GM21515 (cell line): ENCODE measurements around the gene SEC22A.

Source experiments
- ATAC-seq: cut with Tn5 transposase; IDR thresholded peaks from one replicate; pipeline ENCODE4 v1.9.1; 2021; ENCODE audit not compliant: unreplicated experiment

The SEC22A gene

DNA sequence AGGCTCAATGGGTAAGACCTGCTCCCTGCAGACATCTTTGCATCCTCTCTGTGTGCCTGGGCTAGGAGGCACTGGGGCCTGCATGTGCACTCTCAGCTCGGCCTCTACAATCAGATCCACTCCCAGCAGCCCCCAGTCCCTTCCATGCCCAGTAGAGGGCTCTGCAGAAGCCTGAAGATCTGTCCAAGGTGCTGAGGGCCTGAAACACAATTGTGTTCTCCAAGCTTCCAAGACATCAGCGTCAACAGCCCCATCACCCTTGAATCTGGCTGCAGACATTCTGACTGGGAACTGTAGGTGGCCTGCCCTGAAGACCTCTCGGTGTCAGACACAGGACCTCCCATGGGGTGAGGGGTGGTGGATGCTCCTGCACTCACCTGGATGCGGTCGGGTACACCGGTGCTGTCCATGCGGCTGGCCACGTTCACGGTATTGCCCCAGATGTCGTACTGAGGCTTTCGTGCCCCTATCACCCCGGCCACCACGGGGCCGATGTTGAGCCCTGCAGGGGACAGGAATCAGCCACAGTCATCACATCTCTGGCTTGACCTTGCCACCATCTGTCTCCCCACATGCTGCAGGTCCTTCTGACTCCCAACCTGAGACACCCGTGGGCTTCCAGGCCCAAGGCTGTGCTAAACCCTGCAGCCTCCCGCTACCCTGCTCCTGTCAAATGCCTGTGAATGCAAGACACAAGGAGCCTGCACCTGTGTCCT, 84.7 kb downstream of the SEC22A start:
- ATAC-seq, result no peak

DNA sequence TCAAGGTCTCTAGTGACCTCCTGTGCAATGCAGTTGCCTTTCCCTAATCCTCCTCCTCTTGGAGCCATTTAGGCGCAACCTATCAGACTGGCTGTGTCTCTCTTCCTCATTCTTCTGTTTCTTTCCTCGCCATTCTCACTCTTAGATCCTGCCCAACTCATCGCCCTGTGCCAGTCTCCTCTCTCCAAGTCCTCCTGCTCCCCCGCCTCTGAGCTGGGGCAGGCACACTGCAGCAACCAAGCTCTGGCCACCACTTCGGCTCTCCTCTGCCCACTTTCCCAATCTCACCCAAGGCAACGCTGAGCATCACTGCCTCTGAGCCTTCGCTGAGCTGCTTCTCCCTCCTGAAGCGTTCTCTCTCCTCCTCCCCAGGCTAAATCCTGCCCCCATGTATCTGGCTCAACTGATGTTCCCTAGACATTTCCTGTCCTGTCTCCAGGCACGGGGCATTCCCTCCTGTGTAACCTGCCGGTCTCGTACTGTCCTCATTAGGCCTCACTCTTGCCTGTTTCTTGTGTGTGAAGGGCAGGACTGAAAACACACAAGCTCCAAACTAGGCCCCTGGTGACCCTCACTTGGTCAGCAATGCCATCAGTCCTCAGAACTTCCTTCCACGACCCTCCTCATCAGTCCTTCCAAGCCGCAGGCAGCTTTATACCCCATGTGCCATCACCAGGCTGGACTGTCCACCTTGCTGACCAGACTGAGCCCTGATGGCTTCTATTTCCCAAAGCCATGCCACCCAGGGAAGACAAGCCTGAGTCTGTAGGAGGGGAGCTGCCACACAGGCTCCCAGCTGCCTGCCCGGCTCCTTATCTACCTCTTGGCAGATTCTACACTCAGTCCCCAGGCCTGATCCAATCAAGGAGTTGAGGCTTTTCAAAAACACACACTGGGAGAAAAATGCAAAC, 85.6 kb downstream of the SEC22A start:
- ATAC-seq, result no peak

DNA sequence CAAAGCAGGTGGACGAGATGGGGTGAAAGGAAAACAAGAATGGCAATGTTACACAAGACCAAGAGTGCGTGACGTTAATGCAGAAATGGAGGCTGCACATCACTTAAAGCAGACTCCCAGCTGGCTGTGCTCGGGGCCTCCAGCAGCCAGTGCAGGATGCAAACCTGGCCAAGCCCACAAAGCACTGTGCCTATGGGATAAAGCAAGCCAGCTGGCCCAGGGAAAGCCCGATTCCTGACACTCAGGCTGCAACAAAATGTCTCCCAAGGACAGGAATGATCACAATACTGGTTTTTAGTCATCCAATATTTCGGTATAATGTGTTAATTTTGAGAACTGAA, 86.2 kb downstream of the SEC22A start:
- ATAC-seq, result no peak

DNA sequence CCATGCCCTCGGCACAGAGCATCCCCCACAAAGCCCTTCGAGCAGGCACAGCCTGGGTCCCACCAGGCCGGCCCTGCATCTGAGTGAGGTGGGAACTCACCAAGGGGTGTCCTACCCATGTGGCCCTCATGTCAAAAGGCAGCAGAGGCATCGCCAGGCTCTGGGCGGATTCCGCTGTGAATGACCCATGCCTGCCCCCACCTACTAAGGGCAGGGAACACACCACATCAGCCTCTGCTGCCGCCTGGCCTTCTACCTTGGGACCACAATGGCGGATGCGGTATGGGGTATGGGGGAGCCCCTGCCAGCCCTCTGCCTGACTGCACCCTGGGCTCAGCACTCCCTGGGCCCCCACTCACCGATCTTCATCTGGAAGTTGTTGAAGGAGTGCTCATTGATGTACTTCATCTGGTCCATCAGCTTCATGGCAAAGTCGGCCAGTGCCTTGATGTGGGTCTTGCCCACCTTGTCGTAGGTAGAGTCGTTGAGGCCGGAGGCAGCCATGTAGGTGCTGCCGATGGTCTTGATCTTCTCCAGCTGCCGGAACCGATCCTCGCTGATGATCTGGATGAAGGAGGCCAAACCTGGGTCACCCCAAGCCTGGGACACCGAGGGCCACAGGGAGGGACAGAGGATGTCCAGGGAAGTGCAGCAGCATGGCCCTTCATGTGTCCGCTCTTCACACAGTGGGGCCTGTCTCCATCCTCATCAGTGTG, 87.8 kb downstream of the SEC22A start:
- no peak for ATAC-seq

DNA sequence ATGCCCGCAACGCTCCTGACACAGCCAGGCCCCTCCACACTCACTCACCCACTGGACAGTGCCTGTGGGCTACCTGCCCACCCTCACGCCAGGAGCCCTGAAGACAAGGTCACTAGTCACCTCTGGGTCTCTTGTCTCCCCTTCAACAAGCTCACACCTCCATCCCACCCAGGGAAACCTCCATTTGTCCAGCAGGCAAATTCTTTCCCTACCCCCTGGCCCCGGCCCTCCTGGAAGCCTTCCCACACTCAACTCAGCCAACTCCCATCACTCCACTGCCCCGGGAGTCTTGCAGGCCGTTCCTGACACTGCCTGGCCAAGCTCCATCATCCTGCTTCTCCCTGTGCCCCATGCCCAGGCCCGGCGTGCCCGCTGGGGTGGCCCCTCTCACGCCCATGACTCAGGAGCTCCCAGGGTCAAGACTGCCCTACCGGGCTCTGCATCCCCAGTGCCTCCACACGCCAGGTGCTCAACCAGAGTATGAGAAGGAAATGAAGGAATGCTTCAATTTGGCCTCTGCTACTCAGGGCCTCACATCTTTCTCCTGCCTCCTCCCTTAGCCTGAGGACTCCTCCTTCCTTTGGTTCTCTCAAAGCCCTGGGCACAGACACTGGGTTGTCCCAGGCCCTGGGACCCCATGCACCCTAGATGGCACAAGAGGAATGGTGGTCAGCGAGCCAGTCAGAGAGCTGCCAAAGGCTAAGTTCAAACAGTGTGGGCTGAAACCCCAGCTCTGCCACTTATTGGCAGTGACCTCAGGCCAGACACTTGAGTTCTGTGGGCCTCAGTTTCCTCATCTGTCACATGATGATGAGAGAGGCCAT, 88.6 kb downstream of the SEC22A start:
- ATAC-seq, result no peak

DNA sequence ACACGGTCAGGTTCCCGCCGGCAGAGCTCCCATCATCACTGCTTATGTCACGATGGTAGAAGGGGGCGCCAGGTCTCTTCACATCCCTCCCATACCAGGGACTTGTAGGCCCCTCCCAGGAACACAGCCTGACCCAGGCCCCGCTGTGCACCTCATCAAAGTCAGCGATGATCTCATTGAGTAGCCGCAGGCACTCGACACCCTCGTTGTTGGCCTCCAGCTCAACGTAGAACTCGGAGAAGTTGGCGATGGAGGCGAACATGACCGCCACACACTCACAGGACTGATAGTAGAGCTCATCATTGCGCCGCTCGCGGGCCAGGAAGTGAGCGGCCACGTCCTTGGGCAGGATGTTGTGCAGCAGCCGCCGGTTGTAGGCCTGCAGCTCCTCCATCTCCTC, 89.2 kb downstream of the SEC22A start:
- no peak for ATAC-seq

DNA sequence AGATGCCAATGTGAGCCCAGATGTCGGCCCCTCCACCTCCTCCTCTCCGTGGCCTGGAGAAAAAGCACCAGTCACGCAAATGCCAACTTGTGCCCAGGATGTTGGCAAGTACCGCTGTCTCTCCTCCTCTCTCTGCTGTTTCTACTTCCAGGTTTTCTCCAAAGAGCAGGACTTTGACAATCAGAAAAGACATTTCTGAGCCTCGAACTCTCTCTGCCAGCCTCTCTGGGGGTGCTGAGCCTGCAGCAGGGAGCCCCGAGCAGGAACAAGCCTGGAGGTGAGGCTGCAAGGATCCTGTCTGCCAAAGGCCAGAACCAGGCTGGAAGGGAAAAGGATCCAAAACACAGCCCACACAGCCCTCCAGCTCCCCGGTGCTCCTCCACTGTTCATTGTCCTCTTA, 89.7 kb downstream of the SEC22A start:
- ATAC-seq, result no peak

DNA sequence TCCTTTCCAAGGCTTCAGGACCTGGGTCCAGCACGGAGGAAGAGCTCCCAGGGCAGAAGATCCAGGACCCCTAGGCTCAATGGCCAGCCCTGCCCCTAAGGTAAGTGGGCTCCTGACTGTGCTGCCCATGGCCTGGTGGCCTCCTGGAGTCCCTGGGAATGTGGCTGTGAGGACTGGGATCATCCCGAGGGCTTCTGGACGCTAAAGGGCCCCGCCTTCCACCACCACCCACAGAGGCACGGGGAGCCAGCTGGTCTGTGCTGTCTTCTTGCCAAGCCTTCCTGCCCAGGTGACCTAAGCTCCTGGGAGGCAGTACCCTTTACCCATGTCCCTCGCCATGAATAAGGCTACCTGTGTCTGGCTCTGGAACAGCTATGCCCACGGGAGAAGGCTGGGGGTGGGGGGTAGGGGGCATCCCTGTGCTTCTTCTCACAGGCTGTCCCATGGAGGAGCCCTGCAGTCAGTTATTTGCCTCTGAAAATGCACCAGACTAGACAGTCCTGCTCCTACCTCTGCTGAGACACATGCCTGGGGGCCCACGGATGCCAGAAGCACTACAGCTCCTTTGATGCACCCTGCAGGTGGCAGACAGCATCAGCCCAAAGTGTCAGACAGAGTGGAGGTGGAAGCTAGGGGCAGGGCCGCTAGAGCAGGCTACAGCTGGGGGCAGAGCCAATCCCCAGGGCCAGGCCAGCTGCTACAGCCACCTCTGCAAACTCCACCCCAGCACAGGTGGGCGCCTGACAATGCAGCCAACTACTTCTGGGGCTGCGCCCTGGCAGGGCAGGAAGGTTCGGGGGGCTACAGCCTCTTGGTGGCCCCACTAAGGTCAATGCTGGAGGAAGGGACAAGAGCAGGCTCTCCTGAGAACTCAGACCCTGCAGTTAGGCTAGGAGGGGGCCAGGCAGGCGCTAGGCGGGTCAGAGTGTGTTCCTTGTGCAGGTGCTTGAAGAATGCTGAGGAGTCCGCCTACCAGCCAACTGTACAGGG, 90.9 kb downstream of the SEC22A start:
- no peak for ATAC-seq

DNA sequence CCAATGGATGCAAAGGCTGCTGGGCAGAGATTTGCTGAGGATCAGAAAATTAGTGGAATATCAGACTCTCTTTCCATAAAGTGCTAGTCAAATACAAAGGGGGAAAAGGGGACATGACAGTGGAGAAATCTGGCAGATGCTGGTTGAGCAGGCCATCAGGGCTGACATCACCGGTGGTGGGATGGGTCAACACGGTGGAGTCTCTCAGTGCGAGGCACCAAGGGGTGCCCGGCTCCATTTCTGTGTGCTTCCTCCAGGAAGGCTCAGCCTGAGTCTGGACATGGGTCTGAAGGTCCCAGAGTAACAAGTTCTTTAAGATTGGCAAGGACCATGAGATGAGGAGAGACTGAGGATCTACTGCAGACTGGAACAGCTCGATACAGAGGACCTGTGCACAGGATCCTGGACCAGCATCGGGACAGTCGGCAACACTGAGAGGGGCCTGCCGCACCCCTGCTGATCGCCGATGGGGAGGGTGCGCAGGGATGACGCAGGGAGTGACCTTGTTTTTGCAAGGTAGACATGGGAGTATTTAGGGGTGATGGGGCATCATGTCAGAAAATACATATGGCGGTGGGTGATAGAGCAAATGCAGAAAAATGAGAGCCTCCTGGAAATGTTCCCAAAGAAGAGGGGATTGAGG, 92.7 kb downstream of the SEC22A start:
- ATAC-seq, result no peak

DNA sequence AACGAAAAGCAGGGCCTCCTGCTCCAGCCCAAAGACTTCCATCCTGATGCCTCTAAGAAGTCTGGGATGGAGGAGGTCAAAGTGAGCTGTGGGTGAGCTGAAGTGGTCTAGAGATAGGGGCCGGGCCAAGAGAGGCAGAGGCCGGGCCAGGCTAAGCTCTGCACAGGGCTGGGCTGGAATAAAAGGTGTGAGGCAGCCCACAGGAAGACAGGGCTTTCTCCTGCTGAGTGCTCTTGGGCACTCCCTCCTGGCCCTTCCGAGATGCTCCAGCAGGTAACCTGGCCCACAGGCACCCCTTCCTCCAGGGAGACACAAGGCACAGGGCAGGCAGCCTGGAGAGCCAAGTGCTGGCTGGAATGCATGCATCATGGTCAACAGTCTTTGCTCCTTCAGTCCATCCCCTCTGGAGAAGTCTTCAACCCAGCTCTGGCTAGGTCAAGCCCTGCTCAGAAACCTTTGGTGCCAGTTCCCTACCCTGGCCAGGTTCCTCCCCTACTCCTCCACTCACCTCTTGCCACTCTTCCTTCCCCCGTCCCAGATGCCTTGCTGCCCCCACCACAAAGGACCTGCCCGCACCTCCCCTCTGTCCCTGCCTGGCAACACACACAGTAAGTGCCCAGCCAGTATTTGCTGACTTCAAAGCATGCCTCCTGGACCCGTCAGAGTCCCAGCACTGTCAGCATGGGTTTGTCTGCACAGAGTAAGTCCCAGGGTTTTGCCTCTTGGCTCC, 93.6 kb downstream of the SEC22A start:
- ATAC-seq, result no peak

DNA sequence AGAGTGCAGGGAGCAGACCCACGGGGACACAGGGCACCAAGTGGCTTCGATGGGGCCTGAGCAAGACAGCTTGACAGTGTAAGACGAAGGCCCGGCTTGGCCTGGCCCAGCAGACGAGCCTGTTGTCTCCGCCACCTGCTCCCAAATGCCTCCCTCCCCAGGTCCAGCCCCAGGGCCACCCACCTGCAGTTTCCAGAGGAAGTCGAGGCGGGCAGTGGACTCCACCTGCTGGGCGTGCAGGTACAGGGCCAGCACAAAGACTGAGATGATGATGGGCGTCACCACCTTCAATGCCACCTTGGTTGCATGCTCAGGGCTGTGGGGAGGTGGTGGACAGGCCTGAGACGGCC, 94.1 kb downstream of the SEC22A start:
- ATAC-seq, result no peak

DNA sequence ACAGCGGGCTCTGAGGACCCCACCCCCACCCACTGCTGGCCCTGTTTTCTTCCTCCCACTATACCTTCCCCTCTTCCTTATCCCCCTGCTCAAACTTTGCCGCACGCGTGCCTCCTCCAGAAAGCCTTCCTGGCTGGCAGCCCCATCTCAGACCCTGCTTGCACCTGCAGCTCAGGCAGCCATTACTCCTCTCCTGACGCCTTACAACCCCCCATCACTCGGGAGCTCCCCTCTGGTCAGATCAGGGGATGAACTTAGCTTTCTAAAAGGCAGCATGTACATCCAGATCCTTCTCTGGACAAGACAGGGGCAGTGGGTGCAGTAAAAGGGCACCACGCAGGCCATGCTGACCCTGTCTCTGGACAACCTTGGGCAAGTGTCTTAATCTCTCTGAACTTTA, 94.5 kb downstream of the SEC22A start:
- no peak for ATAC-seq

DNA sequence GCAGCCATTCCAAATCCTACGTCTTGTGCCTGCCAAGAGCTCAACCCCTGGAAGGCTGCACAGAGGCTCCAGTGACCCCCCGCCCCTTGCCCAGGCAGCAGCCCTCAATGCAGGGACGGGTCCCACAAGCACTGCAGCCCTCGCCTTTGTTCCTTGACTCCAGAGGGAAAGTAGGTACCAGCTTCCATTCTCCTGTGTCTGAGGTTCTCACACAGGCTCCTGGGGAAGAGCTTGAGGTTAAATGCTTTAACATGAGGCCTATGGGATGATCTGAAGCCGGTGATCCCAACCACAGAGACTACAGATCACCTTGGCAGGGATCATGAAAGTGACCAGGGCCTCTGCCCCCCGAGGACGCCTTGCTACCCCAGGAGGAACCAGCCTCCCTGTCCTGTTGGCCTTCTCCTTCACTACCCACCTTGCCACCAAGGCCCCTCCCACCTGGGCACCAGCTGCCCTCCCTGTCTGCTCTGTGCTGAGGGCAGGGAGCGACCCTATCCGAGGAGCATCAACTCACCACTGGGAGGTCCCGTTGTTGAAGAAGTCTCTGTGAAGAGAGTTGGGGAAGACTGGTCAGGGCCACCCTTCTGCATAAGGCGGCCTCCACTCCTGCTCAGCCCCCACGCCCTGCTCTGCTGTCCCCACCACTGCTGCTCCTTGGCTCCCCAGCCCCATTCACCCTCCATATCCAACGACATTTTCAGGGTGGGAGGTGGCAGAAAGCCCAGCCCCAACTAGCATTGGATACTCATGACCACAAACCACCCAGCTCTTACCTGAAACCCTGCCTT, 95.3 kb downstream of the SEC22A start:
- no peak for ATAC-seq

DNA sequence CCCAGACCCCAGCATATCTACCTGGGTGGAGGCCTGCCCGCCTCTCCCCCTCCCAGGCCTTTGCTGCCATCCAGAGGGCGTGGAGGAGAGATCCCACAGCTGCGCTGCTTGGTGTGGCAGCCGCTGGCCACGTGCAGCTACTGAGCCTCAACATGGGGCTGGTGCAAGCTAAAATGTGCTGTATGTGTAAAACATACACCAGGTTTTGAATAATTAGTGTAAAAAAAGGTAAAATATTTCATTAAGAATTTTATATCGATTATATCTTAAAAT, 95.8 kb downstream of the SEC22A start:
- ATAC-seq, result no peak

DNA sequence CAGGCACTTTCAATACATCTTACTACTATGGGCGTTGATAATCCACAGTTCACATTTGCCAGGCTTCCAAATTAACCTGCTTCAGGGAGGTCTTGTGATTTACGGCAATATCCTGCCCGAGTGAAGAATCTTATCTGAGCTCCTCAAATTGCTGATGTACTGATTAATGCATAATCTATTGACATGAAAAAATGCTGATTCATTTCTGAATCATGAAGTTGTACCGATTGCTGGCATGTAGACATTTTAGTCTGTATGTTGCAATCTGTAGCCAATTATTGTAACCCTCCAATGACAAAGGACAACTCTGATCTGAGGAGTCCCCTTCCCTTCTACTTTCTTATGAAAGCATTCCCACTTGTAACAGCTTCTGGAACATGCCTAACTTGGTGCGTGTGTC, 97.2 kb downstream of the SEC22A start:
- ATAC-seq, result no peak

DNA sequence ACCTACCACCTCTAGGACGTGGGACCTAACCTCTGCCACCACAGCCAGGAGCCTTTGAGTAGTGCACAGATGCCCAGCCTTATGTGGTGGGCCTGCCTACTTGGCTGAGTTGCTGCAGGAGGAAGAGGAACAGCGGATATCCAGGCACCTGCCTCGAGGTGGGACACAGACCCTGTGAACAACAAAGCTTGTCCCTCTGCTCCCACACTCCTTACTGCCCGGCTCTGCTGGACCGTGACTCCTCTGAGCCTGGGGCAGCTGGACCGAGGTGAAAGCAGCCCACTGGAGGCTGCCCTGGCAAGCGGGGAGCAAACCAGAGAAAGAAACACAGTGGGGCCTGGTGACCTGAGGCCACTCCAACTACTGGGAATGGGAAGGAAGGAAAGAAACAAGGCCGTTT, 97.8 kb downstream of the SEC22A start:
- no peak for ATAC-seq

DNA sequence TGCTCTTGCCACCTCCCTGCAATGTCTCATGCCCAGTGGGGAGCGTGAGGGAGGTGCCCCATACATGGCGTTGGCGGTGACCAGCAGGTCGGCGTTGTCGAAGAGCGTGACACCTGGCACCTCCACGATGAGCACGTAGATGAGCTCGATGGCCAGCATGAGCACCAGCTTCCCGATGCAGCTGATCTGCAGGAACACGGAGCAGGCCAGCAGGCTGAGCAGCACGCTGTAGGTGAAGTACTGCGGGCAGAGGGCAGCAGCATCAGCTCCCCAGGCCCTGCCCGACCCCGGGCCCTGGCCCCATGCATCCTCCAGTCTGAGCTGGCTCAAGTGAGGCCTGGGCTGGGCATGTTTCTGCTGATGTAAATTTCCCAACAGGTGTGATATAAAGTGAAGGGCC, 98.3 kb downstream of the SEC22A start:
- ATAC-seq, result no peak

DNA sequence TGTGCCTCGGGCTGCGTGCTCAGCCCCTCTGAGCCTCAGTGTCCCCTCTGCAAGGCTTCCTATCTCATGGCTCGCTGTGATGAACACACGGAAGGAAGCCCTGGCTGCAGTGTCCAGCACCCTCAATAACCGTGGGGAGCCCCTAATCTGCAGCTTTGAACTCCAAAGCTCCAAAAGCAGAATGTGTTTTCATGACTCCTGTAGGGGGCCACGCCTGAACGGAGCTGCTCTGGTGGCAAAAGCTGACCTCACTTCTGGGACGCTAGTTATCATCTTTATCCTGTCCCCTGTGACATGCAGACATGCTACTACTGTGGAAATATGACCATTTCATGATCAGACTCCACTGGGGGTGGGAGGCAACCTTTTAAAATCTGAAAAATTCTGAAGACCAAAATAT, 98.8 kb downstream of the SEC22A start:
- ATAC-seq, result no peak
